Measurements from ENCODE around the gene PAWR.

DNA sequence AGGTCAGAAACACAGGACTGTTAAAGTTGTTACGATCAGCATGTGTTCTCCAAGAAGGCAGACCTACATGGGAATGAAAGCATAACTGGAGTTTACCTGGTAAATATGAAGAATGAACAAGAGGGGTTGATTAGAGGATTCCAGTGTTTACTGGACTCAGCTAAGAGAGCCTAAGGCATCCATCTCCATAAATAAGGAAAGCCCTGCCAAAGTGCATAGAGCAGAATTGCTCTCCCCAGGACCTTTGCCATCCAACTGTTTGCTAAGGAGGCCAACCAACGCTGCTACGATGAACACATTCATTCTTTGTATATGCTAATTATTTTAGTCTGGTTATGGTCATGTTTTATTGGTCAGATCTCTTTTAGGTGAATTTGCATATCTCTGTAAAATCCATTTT is 17.1 kb upstream of the PAWR start:
- TF ChIP-seq, protein P1, sequence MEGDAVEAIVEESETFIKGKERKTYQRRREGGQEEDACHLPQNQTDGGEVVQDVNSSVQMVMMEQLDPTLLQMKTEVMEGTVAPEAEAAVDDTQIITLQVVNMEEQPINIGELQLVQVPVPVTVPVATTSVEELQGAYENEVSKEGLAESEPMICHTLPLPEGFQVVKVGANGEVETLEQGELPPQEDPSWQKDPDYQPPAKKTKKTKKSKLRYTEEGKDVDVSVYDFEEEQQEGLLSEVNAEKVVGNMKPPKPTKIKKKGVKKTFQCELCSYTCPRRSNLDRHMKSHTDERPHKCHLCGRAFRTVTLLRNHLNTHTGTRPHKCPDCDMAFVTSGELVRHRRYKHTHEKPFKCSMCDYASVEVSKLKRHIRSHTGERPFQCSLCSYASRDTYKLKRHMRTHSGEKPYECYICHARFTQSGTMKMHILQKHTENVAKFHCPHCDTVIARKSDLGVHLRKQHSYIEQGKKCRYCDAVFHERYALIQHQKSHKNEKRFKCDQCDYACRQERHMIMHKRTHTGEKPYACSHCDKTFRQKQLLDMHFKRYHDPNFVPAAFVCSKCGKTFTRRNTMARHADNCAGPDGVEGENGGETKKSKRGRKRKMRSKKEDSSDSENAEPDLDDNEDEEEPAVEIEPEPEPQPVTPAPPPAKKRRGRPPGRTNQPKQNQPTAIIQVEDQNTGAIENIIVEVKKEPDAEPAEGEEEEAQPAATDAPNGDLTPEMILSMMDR (IDR thresholded peaks at IDR 0.05; ENCODE audit: insufficient read depth, low read depth, low read length), result no peak
- no peak for TF ChIP-seq EZH2 (IDR thresholded peaks at IDR 0.05; ENCODE audit: insufficient read depth, low read length)
